HEK293T (cell line): Measurements from ENCODE around the gene ASB2.

Source experiments
- CTCF ChIA-PET: fragments of 350-600 bp; formaldehyde crosslinking; extraction: SDS; loops from one replicate; lab custom pipeline; 2021; ENCODE audit warnings: antibody characterized with exemption, inconsistent platforms; lab: Yijun Ruan, JAX
- POLR2A ChIA-PET: fragments of 350-600 bp; formaldehyde crosslinking; extraction: SDS; loops from one replicate; lab custom pipeline; 2020; ENCODE audit warnings: antibody characterized with exemption, inconsistent platforms; lab: Yijun Ruan, JAX
- DNase-seq: peaks from one replicate; pipeline ENCODE4 v3.0.0; 2012; ENCODE audit warnings: mixed read lengths; ENCODE audit errors: extremely low spot score
- ARNT ChIP-seq: fragments of 450-650 bp; IDR thresholded peaks from 2 replicates; pipeline ENCODE4 v1.6.1; 2017; ENCODE audit warnings: mild to moderate bottlenecking
- BHLHE40 ChIP-seq: fragments of 450-650 bp; IDR thresholded peaks from 2 replicates; pipeline ENCODE4 v1.6.1; 2016; ENCODE audit warnings: mild to moderate bottlenecking, moderate library complexity, borderline replicate concordance
- CTBP1 ChIP-seq: fragments of 450-650 bp; IDR thresholded peaks from 2 replicates; pipeline ENCODE4 v1.6.1; 2016; ENCODE audit warnings: borderline replicate concordance
- ELF4 ChIP-seq: fragments of 450-650 bp; IDR thresholded peaks from 2 replicates; pipeline ENCODE4 v1.6.1; 2017; ENCODE audit warnings: antibody characterized with exemption
- FOXA1 ChIP-seq: fragments of 450-650 bp; IDR thresholded peaks from 2 replicates; pipeline ENCODE4 v1.6.1; 2016; ENCODE audit warnings: mild to moderate bottlenecking
- FOXK2 ChIP-seq: fragments of 450-650 bp; IDR thresholded peaks from 2 replicates; pipeline ENCODE4 v1.6.1; 2016; ENCODE audit warnings: mild to moderate bottlenecking
- FOXM1 ChIP-seq: fragments of 450-650 bp; IDR thresholded peaks from 2 replicates; pipeline ENCODE4 v1.6.1; 2017; ENCODE audit warnings: mild to moderate bottlenecking, borderline replicate concordance
- HDGF ChIP-seq: fragments of 450-650 bp; IDR thresholded peaks from 2 replicates; pipeline ENCODE4 v1.6.1; 2017; ENCODE audit warnings: antibody characterized with exemption, borderline replicate concordance
- L3MBTL2 ChIP-seq: fragments of 450-650 bp; conservative IDR thresholded peaks from 2 replicates; pipeline ENCODE4 v1.6.1; 2016; ENCODE audit warnings: mild to moderate bottlenecking
- LEF1 ChIP-seq: fragments of 450-650 bp; IDR thresholded peaks from 2 replicates; pipeline ENCODE4 v1.6.1; 2017; ENCODE audit warnings: mild to moderate bottlenecking, borderline replicate concordance
- NFRKB ChIP-seq: fragments of 450-650 bp; IDR thresholded peaks from 2 replicates; pipeline ENCODE4 v1.6.1; 2016; ENCODE audit warnings: mild to moderate bottlenecking, moderate library complexity
- PKNOX1 ChIP-seq: fragments of 450-650 bp; IDR thresholded peaks from 2 replicates; pipeline ENCODE4 v1.6.1; 2016
- SP1 ChIP-seq: fragments of 450-650 bp; IDR thresholded peaks from 2 replicates; pipeline ENCODE4 v1.6.1; 2017
- SUZ12 ChIP-seq: fragments of 450-650 bp; IDR thresholded peaks from 2 replicates; pipeline ENCODE4 v1.6.1; 2016; ENCODE audit warnings: mild to moderate bottlenecking
- TARDBP ChIP-seq: fragments of 450-650 bp; IDR thresholded peaks from 2 replicates; pipeline ENCODE4 v1.6.1; 2016
- ZNF384 ChIP-seq: fragments of 450-650 bp; IDR thresholded peaks from 2 replicates; pipeline ENCODE4 v1.6.1; 2016

Gene ASB2

GRCh38 chr14:93891756-93892504 lies 84.4 kb downstream of the ASB2 start:
- ChIA-PET POLR2A (no interaction called here), CTCF (interaction anchor here (0.5 to 0.7 kb wide), 2 partner anchors 20 to 229 kb away, joined by 3 to 5 read pairs; no protein-coding TSS in a partner anchor)
- TF ChIP-seq SP1 (no peak), TARDBP (no peak), BHLHE40 (no peak), ZNF384 (no peak), NFRKB (no peak), ELF4 (no peak), HDGF (no peak), PKNOX1 (no peak), SUZ12 (no peak), FOXK2 (no peak), FOXM1 (no peak), CTBP1 (no peak), L3MBTL2 (no peak)
- DNase-seq = no peak

- CTCF ChIA-PET = interaction anchor here (0.6 to 1.8 kb wide), 3 partner anchors 9 to 50 kb away, joined by 3 to 4 read pairs (median 4); no protein-coding TSS in a partner anchor
- POLR2A ChIA-PET = no interaction called here
- no peak for TF ChIP-seq CTBP1
- TF ChIP-seq FOXK2 = no peak
- TF ChIP-seq LEF1 = no peak
- TF ChIP-seq ELF4 = no peak
- TF ChIP-seq SP1 = no peak
- TF ChIP-seq ARNT = no peak
- DNase-seq = no peak
Measured at GRCh38 chr14:93889739-93890483, 86.5 kb downstream of the ASB2 start.

- ChIA-PET CTCF (interaction anchor here (1.4 to 1.8 kb wide), 2 partner anchors 9 to 51 kb away, joined by 4 read pairs; no protein-coding TSS in a partner anchor), POLR2A (no interaction called here)
- TF ChIP-seq PKNOX1 (no peak), TARDBP (no peak), ZNF384 (no peak), HDGF (no peak), NFRKB (no peak), SUZ12 (no peak), LEF1 (no peak), ELF4 (no peak), FOXA1 (no peak), ARNT (no peak), BHLHE40 (no peak), FOXK2 (no peak), L3MBTL2 (no peak), FOXM1 (no peak)
- no peak for DNase-seq
Measured at GRCh38 chr14:93888995-93889394, 87.4 kb downstream of the ASB2 start.

- CTCF ChIA-PET = no interaction called here
- TF ChIP-seq TARDBP (no peak), ELF4 (no peak), FOXK2 (no peak), HDGF (no peak), CTBP1 (no peak), LEF1 (no peak), FOXM1 (no peak)
- POLR2A ChIA-PET = no interaction called here
Measured at GRCh38 chr14:93884950-93885349, 91.4 kb downstream of the ASB2 start.

More at GRCh38 chr14:93884950-93885349, 91.4 kb downstream of the ASB2 start:
- no peak for DNase-seq
